8988T (cell line): ENCODE measurements around the gene ANO7.

Source experiments
- DNase-seq: peaks from one replicate; pipeline ENCODE4 v3.0.0; 2011

Gene ANO7, protein sequence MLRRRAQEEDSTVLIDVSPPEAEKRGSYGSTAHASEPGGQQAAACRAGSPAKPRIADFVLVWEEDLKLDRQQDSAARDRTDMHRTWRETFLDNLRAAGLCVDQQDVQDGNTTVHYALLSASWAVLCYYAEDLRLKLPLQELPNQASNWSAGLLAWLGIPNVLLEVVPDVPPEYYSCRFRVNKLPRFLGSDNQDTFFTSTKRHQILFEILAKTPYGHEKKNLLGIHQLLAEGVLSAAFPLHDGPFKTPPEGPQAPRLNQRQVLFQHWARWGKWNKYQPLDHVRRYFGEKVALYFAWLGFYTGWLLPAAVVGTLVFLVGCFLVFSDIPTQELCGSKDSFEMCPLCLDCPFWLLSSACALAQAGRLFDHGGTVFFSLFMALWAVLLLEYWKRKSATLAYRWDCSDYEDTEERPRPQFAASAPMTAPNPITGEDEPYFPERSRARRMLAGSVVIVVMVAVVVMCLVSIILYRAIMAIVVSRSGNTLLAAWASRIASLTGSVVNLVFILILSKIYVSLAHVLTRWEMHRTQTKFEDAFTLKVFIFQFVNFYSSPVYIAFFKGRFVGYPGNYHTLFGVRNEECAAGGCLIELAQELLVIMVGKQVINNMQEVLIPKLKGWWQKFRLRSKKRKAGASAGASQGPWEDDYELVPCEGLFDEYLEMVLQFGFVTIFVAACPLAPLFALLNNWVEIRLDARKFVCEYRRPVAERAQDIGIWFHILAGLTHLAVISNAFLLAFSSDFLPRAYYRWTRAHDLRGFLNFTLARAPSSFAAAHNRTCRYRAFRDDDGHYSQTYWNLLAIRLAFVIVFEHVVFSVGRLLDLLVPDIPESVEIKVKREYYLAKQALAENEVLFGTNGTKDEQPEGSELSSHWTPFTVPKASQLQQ

DNA sequence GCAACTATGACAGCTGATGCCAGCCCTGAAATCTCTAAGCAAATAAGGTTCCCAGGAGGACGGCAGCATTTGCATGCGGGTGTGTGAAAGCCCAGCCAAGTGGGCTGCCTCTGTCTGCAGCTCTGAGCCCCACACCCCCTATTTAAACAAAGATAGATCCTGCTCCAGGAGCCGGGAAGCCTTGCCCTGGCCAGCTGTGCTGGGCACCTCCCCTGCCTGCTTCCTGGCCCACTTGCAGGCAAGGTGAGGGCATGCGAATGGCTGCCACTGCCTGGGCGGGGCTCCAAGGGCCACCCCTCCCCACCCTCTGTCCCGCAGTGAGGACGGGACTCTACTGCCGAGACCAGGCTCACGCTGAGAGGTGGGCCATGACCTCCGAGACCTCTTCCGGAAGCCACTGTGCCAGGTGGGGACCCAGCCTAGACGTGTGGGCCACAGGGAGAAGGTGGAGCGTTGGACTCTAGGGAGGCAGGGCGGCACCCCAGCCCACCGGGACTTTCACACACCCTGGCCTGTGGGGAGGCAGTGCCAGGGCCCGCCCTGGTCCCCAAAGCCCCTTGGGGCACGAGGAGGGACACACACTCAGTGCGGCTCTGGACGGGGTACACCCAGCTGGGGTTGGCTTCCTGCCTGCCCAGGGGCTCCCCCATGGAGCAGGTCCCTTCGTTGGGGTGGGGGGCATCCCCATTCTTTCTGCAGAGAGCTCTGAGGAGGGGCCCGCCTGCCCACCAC lies at the start of gene ANO7:
ANO7 (plus strand) TSS at position 317 of the 732 bp plus-strand sequence. CDS start 1,387 bp downstream, outside the sequence.
- DNase-seq: no peak

DNA sequence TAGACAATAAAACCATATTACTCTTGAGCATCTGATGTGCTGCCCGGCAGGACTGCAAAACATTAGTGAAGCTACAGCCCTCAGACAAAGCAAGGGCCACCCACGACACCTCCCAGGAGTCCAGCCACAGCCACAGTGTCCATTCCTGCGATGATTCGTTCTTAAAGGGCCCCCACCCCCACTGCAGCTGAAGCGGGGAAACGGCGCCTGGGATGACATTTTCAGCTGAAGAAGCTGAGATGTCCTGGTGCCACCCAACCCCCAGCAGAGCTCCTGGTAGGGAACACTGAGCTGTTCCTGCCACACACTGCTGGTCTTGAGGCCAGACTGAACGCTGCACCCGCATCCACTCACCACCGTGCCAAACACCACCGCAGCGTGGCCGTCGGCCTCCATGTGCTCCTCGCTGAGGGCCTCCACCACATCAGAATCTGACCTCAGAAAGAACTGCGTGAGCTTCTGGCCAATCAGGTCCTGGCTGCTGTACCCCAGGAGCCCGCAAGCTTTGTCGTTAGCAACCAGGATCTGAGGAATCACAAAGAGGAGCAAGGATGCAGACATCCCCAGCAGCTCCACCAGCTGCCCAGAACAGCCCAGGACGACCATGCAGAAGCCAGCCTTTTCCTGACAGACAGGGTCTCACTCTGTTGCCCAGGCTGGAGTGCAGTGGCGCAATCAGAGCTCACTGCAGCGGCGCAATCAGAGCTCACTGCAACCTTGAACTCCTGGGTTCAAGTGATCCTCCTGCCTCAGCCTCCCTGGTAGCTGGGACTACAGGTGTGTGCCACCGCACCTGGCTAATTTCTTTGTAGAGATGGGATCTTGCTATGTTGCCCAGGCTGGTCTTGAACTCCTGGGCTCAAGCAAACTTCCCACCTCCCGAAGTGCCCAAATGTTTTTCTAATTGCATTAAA lies 48.7 kb upstream of the ANO7 start:
- DNase-seq: no peak

DNA sequence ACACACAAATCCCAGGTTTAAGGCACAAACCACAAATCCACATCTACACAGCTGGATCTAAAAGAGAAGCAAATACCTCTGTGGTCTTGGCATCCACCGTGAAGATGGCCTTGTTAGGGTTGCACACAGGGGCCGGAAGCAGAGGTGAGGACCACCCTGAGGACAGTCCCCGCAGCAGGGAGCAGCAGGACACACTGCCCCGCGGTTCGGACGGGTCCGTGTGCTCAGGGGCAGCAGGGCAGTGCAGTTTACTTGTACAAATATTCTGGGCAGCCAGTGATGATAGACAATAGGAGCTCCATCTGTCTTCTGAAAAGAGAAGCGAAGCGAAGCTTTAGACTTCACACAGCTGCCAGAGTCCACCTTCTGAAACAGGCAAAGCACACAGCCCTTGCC lies 48.0 kb upstream of the ANO7 start:
- no peak for DNase-seq

DNA sequence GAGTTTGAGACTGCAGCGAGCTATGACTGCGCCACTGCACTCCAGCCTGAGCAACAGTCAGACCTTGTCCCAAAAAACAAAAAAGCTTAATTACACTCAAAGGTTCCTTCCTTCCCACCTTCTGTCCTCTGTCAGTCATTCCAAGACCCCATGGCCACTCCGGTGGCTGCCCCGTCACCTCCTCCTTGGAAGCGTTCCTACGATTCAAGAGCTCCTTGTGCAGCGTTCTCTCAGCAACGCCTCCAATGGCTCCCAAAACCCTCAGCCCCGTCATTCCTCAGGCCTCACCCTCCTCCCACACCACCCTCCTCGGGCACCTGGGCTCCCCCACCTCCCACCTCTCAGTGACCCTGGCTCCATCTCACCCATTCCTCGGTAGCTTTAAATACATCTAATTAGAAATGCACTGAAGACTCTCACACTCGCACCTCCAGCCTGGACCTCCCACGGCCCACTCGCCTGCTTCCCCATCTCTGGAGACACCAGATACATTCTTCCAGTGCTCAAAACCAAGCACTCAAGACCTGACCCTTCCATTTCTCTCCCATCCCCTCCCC lies 47.2 kb upstream of the ANO7 start:
- DNase-seq: no peak

DNA sequence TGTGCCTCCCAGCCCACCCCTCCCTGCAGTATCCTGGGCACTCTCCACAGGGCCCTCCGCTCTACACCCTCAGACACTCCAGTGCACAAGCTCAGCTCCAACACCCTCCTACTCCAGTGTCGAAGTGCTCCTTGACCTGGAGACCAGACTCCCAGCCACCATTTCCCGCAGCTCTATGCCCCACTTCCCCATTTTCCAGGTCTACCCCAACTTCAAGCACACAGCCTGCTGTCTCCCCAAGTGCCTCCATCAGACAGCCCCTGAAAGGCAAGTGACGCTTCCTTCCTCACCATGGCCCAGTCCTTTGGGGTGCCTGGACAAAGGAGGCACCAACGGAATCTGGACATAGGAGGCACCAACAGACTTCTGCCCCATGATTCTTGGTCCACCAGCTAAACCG lies 46.4 kb upstream of the ANO7 start:
- DNase-seq: no peak

DNA sequence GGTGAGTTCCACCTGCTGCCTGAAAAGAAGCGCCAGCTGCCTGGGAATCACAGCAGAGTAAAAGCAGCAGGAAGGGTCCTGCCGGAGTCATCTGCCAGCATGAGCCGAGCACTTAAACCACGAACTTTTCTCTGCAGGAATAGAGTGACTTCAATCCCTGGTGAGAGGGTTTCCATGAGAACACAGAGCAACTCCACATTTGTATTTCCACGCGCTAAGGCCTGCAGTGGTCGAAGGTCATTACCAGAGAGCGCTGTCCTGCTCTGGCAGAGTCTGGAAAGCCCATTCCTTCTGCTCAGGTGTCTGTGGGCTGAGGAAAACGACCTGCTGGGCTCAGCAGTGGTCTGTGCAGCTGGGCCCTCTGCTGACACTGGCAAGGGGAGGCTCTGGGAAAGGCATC lies 45.9 kb upstream of the ANO7 start:
- DNase-seq: no peak

DNA sequence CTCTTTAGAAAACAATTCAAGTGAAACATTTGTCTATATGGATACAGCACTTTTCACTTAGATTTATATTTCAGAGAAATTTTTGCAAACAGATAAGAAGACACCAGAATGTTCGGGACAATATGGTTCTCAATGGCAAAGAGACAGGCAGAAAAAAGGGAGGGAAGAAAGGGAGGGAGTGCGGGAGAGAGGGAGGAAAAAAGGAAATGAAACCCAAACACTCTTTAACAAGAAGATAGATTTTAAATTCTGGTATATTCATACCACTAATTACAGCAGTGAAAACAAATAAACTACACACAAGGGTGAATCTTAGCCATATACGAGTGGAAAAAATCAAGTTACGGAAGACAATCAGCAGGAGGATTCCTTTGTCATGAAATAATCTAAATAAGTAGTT lies 42.2 kb upstream of the ANO7 start:
- DNase-seq: no peak

DNA sequence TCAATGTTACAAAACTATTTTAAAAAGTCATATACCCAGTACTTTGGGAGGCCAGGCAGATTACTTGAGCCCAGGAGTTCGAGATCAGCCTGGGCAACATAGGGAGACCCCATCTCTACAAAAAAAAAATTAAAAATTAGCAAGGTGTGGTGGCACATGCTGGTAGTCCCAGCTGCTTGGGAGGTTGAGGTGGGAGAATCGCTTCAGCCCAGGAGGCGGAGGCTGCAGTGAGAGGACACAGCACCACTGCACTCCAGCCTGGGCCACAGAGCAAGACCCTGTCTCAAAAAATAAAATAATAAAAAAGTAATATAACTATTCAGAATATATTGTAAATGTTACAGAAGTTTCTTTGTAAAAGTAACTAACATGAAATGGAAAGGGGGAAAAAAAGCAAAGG lies 41.1 kb upstream of the ANO7 start:
- no peak for DNase-seq

DNA sequence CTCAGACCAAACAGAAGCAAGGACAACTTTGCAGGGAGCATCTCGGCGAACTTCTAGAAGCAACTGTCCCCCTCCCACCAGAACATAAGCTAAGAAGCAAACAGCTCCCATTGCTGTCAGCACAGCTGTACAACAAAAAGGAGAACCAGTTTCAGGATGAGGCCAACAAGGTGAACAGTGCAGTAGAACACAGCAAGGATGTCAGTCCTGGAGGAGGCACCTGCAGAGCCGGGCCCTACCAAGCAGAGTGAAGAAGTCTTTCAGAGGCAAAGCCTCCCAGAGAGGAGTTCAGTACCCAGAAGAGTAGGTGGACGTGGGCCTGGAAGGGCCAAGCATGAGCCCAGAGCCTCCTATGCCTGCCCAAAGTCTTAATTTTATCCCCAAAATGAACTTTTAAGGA lies 40.2 kb upstream of the ANO7 start:
- no peak for DNase-seq

DNA sequence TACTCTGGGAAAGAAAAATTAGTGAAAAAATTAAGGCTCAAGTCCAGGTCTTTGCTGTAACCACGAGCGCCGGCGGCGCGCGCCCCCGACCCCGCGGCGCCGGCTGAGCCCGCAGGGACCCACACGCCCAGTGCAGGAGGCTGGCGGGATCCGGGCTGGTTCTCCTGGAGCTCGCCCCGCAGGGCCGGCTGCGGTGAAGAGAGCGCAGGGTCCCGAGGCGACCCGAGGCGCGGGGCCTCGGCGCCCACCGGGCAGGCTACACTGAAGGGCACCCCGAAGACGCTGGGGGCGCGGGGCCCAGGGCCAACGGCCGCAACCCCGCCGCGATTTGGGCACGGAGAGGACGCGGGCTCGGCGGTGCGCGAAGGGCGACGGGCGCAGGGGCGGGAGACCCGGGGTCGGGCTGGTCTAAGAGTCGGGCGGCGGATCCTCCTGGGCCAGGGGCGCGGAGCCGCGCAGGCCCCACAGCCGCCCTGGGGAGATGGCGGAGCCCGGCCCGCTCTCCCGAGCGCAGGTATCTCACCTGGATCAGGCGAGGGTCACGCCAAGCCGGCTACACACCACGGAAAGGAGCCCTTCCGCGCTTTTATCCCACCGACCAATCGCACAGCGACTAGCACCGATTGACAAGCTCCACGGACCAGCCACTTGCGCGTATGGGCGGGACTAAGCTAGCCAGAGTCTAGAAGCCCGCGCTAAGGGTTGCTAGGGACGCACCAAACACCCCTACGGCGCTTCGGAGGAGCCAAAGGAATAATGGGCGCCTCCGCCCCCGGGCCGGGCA lies 39.4 kb upstream of the ANO7 start, which contains the start of gene PASK:
PASK (minus strand) TSS at position 582 of the 784 bp plus-strand sequence. CDS start 6,440 bp downstream, outside the sequence.
- peak; percentile 83 for DNase-seq

DNA sequence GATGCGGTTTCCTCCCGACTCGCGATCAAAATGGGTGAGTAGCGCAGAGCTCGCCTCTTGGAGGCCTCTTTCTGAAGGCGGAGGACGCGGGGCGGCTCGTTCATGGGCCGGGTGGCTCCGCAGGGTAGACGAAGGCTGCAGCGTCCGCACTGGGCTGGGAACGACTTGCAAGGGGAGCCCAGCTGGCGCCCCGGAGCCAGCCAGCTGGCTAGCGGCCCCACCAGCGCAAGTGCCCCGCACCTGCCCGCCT lies 38.9 kb upstream of the ANO7 start:
- no peak for DNase-seq

DNA sequence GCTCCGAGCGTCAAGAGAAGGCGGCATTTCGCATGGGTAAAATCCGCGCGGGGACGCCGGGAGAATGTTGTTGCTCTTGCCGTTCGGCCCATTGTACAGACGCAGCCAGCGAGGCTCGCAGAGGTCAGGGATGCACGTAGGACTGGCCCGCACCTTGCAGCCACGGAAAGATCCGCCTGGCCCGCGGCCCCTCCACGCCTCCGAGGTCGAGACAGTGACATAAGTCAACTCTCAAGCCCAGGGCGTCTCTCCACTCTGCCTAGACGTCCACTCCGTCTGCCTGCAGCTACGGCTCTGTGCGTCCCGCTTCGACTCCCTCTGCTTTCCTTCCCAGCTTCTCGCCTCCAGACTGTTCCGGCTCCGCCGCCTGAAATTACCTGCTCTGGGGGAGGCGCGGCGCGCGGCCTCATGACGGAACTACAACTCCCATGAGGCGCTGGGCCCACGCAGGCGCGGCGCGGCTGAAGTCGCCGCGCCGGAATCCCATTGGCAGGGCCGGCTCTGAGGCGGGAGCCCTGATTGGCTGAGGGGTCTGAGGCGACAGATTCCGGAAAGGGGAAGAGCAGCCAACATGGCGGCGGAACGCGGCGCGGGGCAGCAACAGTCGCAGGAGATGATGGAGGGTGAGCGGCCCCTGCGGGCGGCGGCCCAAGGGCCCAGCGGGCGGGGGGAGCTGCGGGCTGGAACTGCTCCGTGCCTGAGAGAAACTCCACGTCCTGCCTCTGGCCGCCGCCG lies 38.4 kb upstream of the ANO7 start, which contains the start of gene PPP1R7:
PPP1R7 (plus strand) TSS at position 543 of the 735 bp plus-strand sequence; CDS start at position 572, 29 bp downstream.
- DNase-seq: peak; percentile 97

DNA sequence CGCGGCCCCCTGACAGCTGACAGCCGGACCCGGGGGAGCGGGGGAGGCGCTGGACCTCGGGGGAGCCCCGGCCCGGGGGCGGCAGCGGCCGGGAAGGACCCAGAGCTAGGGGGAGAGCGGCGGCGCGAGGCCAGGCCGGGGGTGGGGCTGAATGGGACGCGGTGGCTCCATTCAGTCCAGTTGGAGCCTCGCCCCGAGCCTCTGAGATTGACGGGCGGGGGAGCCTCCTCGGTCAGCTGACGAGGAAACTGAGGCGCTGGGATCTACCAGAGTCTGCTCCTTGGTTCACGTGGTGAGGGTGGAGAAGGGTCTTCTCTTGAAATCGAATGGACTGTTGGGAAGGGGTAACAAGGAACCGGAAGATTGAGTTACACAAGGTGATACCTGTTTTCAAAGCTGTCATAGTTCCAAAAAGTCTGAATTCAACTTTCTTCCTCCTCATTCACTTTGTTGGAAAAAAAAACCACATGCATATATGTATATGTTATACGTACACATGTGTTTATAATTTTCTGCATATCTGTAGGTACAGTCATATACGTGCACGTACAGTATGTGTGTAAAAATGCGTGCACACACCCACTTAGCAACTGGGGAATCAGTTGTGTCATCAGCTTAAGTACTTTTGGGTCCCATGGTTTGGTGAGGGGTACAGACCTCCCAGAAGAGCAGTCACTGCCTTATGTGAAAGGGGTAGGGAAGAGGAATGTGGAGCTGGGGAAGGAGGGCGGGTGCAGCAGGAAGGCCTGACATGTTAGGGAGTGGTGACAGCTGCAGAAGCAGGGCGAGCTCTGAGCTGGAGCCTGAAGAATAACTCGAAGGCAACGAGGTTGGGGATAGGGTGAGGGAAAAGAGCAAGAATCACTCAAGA lies 37.6 kb upstream of the ANO7 start:
- DNase-seq: no peak

DNA sequence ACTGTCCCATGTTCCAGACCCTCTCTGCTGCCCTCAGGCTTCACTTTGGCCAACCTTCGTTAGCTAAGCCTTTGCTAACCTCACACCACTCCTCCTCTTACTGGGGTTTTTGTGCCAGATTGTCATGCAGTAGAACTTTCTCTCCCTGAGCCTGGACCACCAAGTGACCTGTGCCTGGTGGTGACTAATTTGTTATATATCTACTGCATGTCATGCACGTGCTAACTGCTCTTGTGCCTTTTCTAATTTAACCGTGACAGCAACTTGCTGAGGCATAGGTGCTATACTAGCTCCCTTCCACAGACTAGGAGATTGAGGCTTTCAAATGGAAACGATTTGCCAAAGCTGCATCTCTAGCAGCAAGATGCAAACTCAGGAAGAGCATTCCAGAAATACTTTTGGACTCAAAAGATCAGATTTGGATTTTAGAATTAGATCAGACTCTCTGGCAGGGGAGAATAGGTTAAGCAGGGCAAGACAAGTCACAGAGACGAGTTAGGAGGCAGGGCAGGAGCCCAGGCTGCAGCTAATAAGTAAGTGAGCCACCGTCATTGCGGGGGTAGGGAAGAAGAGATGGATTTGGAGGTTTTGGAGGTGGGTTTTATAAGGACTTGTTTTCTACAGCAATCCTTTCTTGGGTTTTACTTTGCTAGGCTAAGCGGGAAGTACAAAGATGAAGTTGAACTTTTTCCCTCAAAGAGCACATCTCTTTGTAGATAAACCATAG lies 36.4 kb upstream of the ANO7 start:
- DNase-seq: no peak

DNA sequence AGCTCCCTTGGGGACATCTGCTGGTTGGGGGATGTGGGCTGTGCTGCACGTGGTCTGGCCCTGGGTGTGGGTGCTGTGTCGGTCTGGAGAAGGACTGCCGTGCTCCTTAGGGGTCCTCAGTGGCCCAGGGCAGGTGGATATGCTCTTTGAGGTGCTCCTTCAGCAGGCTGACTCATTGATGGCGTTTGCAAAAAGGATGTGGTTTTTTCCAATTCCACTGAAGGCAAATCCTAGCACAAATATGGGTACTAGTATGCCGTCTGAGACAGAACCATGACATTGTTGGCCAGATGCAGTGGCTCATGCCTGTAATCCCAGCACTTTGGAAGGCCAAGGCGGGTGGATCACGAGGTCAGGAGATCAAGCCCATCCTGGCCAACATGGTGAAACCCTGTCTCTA lies 34.9 kb upstream of the ANO7 start:
- DNase-seq: no peak

DNA sequence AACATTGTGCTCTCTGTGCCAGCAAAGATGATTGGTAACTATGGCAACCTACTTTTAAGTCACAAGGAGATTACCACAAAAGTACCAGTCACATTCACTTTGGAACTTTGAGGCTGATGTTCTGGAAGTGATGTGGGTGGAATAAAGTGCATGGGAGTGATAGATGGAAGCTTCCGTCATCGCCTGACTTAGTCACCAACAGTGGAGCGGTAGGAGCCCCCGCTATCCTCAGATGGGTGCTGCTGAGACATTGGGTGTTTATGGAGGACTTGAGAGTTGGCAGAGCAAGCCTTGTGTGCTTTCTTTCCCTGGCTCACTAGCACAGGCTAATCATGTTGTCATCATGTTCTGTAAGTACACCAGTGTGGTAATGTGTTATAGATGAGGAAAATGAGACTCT lies 33.6 kb upstream of the ANO7 start:
- no peak for DNase-seq

DNA sequence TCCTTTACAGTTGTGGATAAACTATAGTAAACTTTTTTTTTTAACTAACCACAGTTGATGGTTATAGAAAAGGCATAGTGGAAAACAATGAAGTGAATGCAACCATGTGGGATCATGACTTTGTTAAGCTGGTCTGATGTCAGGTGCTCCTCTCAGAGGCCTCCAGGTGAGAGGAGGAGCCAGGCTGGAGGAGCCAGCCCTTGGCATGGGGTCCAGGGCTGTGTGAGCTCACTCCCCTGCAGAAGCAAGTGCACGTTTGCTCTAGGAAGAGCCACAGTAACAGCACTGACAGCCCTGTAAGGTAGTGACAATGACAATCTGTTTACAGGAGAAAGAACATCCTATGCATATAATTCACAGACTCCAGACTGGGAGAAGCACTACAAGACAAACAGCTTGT lies 32.5 kb upstream of the ANO7 start:
- no peak for DNase-seq

DNA sequence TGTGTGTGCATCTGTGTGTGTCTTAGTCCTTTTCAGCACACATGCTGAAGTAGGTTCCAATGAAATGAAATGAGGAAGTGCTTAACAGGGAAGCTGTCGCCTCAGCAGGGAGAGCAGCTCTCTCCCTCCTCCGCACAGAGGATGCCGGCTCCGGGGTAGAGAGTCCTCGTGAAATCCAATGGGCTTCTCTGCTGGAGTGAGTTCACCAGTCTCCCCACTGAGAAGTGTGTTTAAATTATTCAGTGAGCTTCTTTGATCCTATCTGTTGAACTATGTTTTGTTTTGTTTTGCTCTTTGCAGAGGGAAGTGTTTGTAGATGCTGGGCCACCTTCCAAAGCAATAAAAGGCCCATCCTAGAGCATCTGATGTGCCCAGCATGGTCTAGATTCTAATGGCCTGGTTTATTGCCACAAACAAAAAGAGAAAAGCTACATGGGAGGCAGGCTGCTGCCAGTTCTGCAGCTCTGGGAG lies 31.5 kb upstream of the ANO7 start:
- no peak for DNase-seq
